ENCODE results near the gene LARGE1. TPM values are rescaled to one million over a fixed set of nuclear protein-coding genes. Genes with fewer than 3 reads are reported as not detected.

LARGE1 gene
- total RNA-seq, 1 experiment from 2014 or later: 1.5 TPM

DNA sequence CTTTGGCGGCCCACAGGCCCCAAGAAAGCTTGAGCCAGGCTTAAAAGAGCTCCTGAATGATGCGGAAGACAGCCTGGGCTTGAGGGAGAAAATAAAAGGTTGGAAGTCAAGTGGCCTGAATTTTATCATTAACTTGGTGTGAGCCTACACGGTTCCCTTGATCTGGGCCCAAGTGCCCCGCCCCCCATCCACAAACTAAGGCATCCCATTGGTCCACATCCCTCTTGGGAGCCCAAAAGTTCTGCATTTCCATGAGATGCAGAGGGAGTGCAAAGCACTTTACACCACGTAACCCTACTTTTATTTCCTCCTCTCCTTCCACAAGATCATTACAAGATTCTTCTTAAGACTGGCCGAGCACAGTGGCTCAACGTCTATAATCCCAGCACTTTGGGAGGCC, 22.2 kb downstream of the LARGE1 start:
- H3K27ac ChIP-seq (ENCODE audit: low read depth, low read length): no peak overlapping the region
- no peak overlapping the region for H2AFZ ChIP-seq (ENCODE audit: low read depth, low read length, poor library complexity, severe bottlenecking)
- no peak overlapping the region for H3K4me2 ChIP-seq (ENCODE audit: low read length)
- DNase-seq (ENCODE audit: low read depth, low spot score) (no peak), ATAC-seq (no peak)
- H3K9me2 ChIP-seq (ENCODE audit: insufficient read depth): no peaks in the 10 kb centered on the region
- RAD21 ChIA-PET (ENCODE audit: low non-redundant PET in 1 of 2, low total read pairs in 2 of 2, uncharacterized antibody in 2 of 2, unreplicated experiment in 2 of 2): no interaction called here
- no peaks in the 10 kb centered on the region for H3K4me1 ChIP-seq (ENCODE audit: control insufficient read depth in 1 of 2, insufficient read depth in 2 of 2, low read length in 2 of 2)
- intact Hi-C loops (cut with micrococcal nuclease): no loop called here
- CTCF ChIA-PET: no interaction called here
- TF ChIP-seq SP1 (IDR thresholded peaks at IDR 0.05; ENCODE audit: low read depth) (no peak), SRF (IDR thresholded peaks at IDR 0.05; ENCODE audit: low read depth) (no peak), ELF1 (IDR thresholded peaks at IDR 0.05; ENCODE audit: borderline replicate concordance, low read depth) (no peak), TCF7L2 (IDR thresholded peaks at IDR 0.05; ENCODE audit: borderline replicate concordance, extremely low read depth, insufficient read depth, insufficient read length) (no peak), POLR2AphosphoS5 (IDR thresholded peaks at IDR 0.05; ENCODE audit: low read depth, low read length) (no peak), SIN3A (IDR thresholded peaks at IDR 0.05; ENCODE audit: low read depth) (no peak), YY1 (IDR thresholded peaks at IDR 0.05; ENCODE audit: extremely low read depth, insufficient replicate concordance, low read depth, low read length) (no peak), ZFX (IDR thresholded peaks at IDR 0.05) (no peak), JUND (IDR thresholded peaks at IDR 0.05) (no peak)
- TF ChIP-seq, protein P1, sequence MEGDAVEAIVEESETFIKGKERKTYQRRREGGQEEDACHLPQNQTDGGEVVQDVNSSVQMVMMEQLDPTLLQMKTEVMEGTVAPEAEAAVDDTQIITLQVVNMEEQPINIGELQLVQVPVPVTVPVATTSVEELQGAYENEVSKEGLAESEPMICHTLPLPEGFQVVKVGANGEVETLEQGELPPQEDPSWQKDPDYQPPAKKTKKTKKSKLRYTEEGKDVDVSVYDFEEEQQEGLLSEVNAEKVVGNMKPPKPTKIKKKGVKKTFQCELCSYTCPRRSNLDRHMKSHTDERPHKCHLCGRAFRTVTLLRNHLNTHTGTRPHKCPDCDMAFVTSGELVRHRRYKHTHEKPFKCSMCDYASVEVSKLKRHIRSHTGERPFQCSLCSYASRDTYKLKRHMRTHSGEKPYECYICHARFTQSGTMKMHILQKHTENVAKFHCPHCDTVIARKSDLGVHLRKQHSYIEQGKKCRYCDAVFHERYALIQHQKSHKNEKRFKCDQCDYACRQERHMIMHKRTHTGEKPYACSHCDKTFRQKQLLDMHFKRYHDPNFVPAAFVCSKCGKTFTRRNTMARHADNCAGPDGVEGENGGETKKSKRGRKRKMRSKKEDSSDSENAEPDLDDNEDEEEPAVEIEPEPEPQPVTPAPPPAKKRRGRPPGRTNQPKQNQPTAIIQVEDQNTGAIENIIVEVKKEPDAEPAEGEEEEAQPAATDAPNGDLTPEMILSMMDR (IDR thresholded peaks at IDR 0.05 in 2 of 3, conservative IDR thresholded peaks at IDR 0.05 in 1 of 3; ENCODE audit: borderline replicate concordance in 1 of 3, insufficient read depth in 1 of 3, low read depth in 2 of 3, low read length in 2 of 3): no peak
- TF ChIP-seq, protein P2, sequence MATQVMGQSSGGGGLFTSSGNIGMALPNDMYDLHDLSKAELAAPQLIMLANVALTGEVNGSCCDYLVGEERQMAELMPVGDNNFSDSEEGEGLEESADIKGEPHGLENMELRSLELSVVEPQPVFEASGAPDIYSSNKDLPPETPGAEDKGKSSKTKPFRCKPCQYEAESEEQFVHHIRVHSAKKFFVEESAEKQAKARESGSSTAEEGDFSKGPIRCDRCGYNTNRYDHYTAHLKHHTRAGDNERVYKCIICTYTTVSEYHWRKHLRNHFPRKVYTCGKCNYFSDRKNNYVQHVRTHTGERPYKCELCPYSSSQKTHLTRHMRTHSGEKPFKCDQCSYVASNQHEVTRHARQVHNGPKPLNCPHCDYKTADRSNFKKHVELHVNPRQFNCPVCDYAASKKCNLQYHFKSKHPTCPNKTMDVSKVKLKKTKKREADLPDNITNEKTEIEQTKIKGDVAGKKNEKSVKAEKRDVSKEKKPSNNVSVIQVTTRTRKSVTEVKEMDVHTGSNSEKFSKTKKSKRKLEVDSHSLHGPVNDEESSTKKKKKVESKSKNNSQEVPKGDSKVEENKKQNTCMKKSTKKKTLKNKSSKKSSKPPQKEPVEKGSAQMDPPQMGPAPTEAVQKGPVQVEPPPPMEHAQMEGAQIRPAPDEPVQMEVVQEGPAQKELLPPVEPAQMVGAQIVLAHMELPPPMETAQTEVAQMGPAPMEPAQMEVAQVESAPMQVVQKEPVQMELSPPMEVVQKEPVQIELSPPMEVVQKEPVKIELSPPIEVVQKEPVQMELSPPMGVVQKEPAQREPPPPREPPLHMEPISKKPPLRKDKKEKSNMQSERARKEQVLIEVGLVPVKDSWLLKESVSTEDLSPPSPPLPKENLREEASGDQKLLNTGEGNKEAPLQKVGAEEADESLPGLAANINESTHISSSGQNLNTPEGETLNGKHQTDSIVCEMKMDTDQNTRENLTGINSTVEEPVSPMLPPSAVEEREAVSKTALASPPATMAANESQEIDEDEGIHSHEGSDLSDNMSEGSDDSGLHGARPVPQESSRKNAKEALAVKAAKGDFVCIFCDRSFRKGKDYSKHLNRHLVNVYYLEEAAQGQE (IDR thresholded peaks at IDR 0.05; ENCODE audit: low read depth): no peak
- H4K20me1 ChIP-seq (ENCODE audit: insufficient read depth): no peaks in the 10 kb centered on the region
- POLR2A ChIA-PET: no interaction called here
- H3K27me3 ChIP-seq (ENCODE audit: insufficient read depth, low read length): no peaks in the 10 kb centered on the region
- H3K4me3 ChIP-seq (replicated peaks in 1 of 2; ENCODE audit: low read depth in 1 of 2, low read length in 2 of 2): no peak overlapping the region
- peaks cover 18 to 36% of the 10 kb centered on the region in 2 experiments; a peak in 2 of 4 replicates for H3K9me3 ChIP-seq (ENCODE audit: control insufficient read depth in 1 of 2, insufficient read depth in 1 of 2, low read depth in 1 of 2, low read length in 2 of 2)
- H3K79me2 ChIP-seq (ENCODE audit: insufficient read depth, low read length): no peaks in the 10 kb centered on the region
- no TSS peak for BruUV-seq (replicated peaks)
- H3K9ac ChIP-seq (ENCODE audit: low read length): no peak overlapping the region
- no peaks in the 10 kb centered on the region for H3K36me3 ChIP-seq (ENCODE audit: control insufficient read depth in 1 of 2, insufficient read depth in 2 of 2, low read length in 2 of 2)
